ENCODE results near the gene DCDC2B. TPM values are rescaled to one million over a fixed set of nuclear protein-coding genes. Genes with fewer than 3 reads are reported as not detected.

DCDC2B gene
- total and polyA plus RNA-seq, 5 donors = 0.05 TPM; not detected in 4

GRCh38 chr1:32231843-32232432 lies 23.0 kb downstream of the DCDC2B start:
- H3K27me3 ChIP-seq (ENCODE audit: control insufficient read depth, insufficient read depth) = no peaks in the 10 kb centered on the region
- peak in 1 of 3 donors; percentile 10 for DNase-seq
- no peaks in the 10 kb centered on the region for H3K9me3 ChIP-seq (ENCODE audit: control insufficient read depth, low read length)
- WGBS = 79% methylated on average over 5 of the region's 5 CpGs
- no peak overlapping the region for H3K27ac ChIP-seq (ENCODE audit: low read length)
- intact Hi-C loops (cut with DNase I) = no loop called here
- ATAC-seq = no peak
- no peak overlapping the region for H3K4me3 ChIP-seq (ENCODE audit: low read length)
- H3K4me1 ChIP-seq (ENCODE audit: control insufficient read depth, insufficient read depth, low read length) = no peaks in the 10 kb centered on the region

- intact Hi-C loops (cut with DNase I) = no loop called here
- 86% methylated on average over 8 of the region's 8 CpGs for WGBS
- DNase-seq (peak in 1 of 3 donors; percentile 11), ATAC-seq (no peak)
- Histone ChIP-seq H3K27ac (ENCODE audit: low read length) (no peak overlapping the region), H3K4me3 (ENCODE audit: low read length) (no peak overlapping the region), H3K9me3 (ENCODE audit: control insufficient read depth, low read length) (no peaks in the 10 kb centered on the region), H3K27me3 (ENCODE audit: control insufficient read depth, insufficient read depth) (no peaks in the 10 kb centered on the region), H3K4me1 (ENCODE audit: control insufficient read depth, insufficient read depth, low read length) (no peaks in the 10 kb centered on the region)
Observed at GRCh38 chr1:32232558-32233304, 23.8 kb downstream of the DCDC2B start.

DNA sequence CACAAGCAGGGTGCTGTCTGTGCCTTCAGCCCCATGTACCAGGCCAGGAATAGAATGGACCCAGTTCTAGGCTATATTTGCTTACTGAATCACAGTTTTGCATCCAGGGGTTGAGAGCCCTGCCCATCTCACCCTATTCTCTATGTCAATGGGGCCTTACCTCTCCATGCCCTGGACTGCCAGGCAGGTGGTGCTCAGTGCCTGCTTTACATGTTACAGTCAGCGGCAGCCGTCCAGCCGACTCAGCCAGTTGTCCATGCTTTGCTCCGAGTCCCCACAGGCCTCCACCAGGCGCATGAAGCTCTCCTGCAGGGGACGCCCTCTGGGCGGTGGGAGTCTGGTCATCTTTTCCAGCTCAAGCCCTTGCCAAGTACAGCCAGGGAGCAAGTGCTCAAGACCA lies 25.9 kb downstream of the DCDC2B start:
- peak in 1 of 3 donors; percentile 18 for DNase-seq
- peak in 1 of 2 donors; percentile 4 for ATAC-seq
- no peaks in the 10 kb centered on the region for H3K27me3 ChIP-seq (ENCODE audit: control insufficient read depth, insufficient read depth)
- no peaks in the 10 kb centered on the region for H3K9me3 ChIP-seq (ENCODE audit: control insufficient read depth, low read length)
- intact Hi-C loops (cut with DNase I) = no loop called here
- WGBS = 83% methylated on average over 7 of the region's 7 CpGs
- H3K4me1 ChIP-seq (ENCODE audit: control insufficient read depth, insufficient read depth, low read length) = no peaks in the 10 kb centered on the region
- no peak overlapping the region for H3K27ac ChIP-seq (ENCODE audit: low read length)
- no peak overlapping the region for H3K4me3 ChIP-seq (ENCODE audit: low read length)

- intact Hi-C loops (cut with DNase I) = no loop called here
Observed at GRCh38 chr1:32239337-32239736, 30.4 kb downstream of the DCDC2B start.

DNA sequence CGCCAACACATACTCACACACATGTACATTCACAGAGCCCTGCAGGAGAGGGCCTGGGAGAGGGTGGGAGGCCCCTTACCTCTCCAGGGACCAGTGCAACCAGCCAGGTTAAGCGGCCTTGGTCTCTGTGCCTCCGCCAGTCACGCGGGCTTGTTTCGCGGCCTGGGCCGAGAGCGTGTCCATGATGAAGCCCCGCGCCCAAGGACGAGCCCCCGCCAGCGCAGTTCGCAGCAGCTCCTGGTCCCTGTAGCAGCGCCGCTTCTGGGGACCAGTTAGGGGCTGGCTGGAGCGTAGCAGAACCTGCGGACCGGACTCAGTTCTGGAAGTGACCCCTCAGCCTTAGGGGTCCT lies 30.9 kb downstream of the DCDC2B start:
- no peaks in the 10 kb centered on the region for H3K9me3 ChIP-seq (ENCODE audit: control insufficient read depth, low read length)
- H3K27me3 ChIP-seq (ENCODE audit: control insufficient read depth, insufficient read depth) = no peaks in the 10 kb centered on the region
- H3K4me1 ChIP-seq (ENCODE audit: control insufficient read depth, insufficient read depth, low read length) = no peaks in the 10 kb centered on the region
- intact Hi-C loops (cut with DNase I) = loop anchor here in 1 of 4 donors (10.0 kb wide), 1 partner anchor 55 kb away; the partner anchor contains the start of gene HDAC1
- H3K4me3 ChIP-seq (ENCODE audit: low read length) = peak overlapping the region; percentile 63
- no peak overlapping the region for H3K27ac ChIP-seq (ENCODE audit: low read length)
- ATAC-seq (no peak), DNase-seq (peak in 2 of 3 donors; percentile 59 to 61)
- WGBS = 60% methylated on average over 20 of the region's 20 CpGs

More at GRCh38 chr1:32239337-32239736, 30.4 kb downstream of the DCDC2B start:
- Histone ChIP-seq H3K27ac (ENCODE audit: low read length) (no peak overlapping the region), H3K4me1 (ENCODE audit: control insufficient read depth, insufficient read depth, low read length) (no peaks in the 10 kb centered on the region), H3K4me3 (ENCODE audit: low read length) (no peak overlapping the region), H3K9me3 (ENCODE audit: control insufficient read depth, low read length) (no peaks in the 10 kb centered on the region), H3K27me3 (ENCODE audit: control insufficient read depth, insufficient read depth) (no peaks in the 10 kb centered on the region)
- WGBS = 61% methylated on average over 4 of the region's 4 CpGs
- no peak for ATAC-seq
- DNase-seq = no peak

GRCh38 chr1:32240140-32240951 lies 31.5 kb downstream of the DCDC2B start:
- H3K27me3 ChIP-seq (ENCODE audit: control insufficient read depth, insufficient read depth) = no peaks in the 10 kb centered on the region
- ATAC-seq = peak; percentile 86 to 90
- H3K27ac ChIP-seq (ENCODE audit: low read length) = peak overlapping the region; percentile 28
- H3K9me3 ChIP-seq (ENCODE audit: control insufficient read depth, low read length) = no peaks in the 10 kb centered on the region
- H3K4me3 ChIP-seq (ENCODE audit: low read length) = peak overlapping the region; percentile 63
- intact Hi-C loops (cut with DNase I) = loop anchor here in 1 of 4 donors (10.0 kb wide), 1 partner anchor 54 kb away; the partner anchor contains the start of gene HDAC1
- DNase-seq = peak; percentile 73 to 90 (median 88)
- H3K4me1 ChIP-seq (ENCODE audit: control insufficient read depth, insufficient read depth, low read length) = no peaks in the 10 kb centered on the region
- 3% methylated on average over 62 of the region's 62 CpGs for WGBS

GRCh38 chr1:32241001-32241763 lies 32.3 kb downstream of the DCDC2B start:
- Histone ChIP-seq H3K27me3 (ENCODE audit: control insufficient read depth, insufficient read depth) (no peaks in the 10 kb centered on the region), H3K27ac (ENCODE audit: low read length) (peak overlapping the region; percentile 53), H3K9me3 (ENCODE audit: control insufficient read depth, low read length) (no peaks in the 10 kb centered on the region), H3K4me1 (ENCODE audit: control insufficient read depth, insufficient read depth, low read length) (no peaks in the 10 kb centered on the region), H3K4me3 (ENCODE audit: low read length) (peak overlapping the region; percentile 63)
- ATAC-seq (peak; percentile 76 to 77), DNase-seq (peak; percentile 61 to 87 (median 82))
- 1% methylated on average over 55 of the region's 55 CpGs for WGBS
- intact Hi-C loops (cut with DNase I) = loop anchor here in 1 of 4 donors (10.0 kb wide), 1 partner anchor 54 kb away; the partner anchor contains the start of gene HDAC1

DNA sequence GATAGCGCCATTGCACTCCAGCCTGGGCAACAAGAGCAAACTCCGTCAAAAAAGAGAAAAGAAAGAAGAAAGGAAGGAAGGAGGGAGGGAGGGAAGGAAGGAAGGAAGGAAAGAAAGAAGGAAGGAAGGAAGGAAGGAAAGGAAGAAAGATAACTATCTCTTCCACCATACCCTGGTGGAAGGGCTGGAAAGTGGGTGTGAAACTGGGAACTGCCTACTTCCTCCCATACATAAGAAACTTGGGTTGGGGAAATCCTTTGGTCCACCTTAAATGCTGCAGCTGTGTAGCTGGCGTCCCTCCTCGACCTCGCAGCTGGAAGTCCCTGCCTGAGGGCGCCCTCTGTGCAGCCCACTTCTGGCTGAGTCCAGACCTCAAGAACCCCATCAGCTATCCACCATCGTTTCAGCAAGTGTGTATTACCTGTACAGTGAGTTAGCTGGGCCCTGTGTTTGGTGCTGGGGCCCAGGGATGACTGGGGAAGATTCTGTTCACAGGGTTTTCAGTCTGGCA lies 33.5 kb downstream of the DCDC2B start:
- H3K9me3 ChIP-seq (ENCODE audit: control insufficient read depth, low read length) = no peaks in the 10 kb centered on the region
- H3K27me3 ChIP-seq (ENCODE audit: control insufficient read depth, insufficient read depth) = no peaks in the 10 kb centered on the region
- H3K27ac ChIP-seq (ENCODE audit: low read length) = no peak overlapping the region
- peak overlapping the region; percentile 17 for H3K4me3 ChIP-seq (ENCODE audit: low read length)
- ATAC-seq (peak in 1 of 2 donors; percentile 25), DNase-seq (peak; percentile 39 to 80 (median 77))
- 26% methylated on average over 7 of the region's 7 CpGs for WGBS
- intact Hi-C loops (cut with DNase I) = loop anchor here in 1 of 4 donors (10.0 kb wide), 1 partner anchor 52 kb away; the partner anchor contains the start of gene HDAC1
- peaks cover 4% of the 10 kb centered on the region for H3K4me1 ChIP-seq (ENCODE audit: control insufficient read depth, insufficient read depth, low read length)

DNA sequence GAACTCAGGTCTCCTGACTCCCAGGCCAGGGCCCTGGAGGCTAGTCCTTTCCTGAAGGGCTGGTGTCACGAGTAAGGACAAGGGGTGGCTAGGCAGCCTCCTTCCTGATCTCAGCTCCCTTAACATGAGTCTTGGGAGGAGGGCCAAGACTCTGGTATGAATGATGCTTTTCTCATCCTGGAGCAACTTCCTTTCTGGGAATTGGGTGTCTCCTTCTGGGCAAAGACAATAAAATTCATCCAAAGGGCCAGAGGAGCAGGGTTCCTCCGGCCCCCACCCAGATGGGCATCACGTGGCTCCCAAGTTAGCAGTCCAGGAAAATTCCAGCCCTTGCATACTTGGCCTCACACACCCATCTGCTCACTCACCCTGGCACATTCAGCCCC lies 38.0 kb downstream of the DCDC2B start, which contains the start of gene FAM167B:
Gene FAM167B, plus strand, starts transcription at position 335 of the 386 bp plus-strand sequence. CDS start 200 bp downstream, outside the sequence.
- Histone ChIP-seq H3K27ac (ENCODE audit: low read length) (peak within 1 kb of the TSS; percentile 80), H3K27me3 (ENCODE audit: control insufficient read depth, insufficient read depth) (no peaks in the 10 kb centered on the region), H3K4me1 (ENCODE audit: control insufficient read depth, insufficient read depth, low read length) (peaks cover 4% of the 10 kb centered on the region), H3K9me3 (ENCODE audit: control insufficient read depth, low read length) (no peaks in the 10 kb centered on the region), H3K4me3 (ENCODE audit: low read length) (no peak within 1 kb of the TSS)
- WGBS = 40% methylated on average over 3 of the region's 3 CpGs
- ATAC-seq (peak; percentile 77 to 82), DNase-seq (peak; percentile 60 to 81 (median 73))
- intact Hi-C loops (cut with DNase I) = loop anchor here in 1 of 4 donors (10.0 kb wide), 1 partner anchor 48 kb away; the partner anchor contains the start of gene HDAC1

DNA sequence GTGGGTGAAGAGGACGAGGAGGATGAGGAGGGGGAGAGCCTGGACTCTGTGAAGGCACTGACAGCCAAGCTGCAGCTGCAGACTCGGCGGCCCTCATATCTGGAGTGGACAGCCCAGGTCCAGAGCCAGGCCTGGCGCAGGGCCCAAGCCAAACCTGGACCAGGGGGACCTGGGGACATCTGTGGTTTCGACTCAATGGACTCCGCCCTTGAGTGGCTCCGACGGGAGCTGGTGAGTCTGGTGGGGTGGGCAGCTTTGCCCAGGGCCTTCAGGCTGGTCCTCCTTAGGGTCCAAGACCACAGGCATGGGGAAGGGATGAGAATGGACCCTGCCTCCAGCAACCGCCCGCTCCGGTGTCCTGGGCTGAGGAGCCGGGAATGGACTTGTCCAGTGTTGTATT lies 38.6 kb downstream of the DCDC2B start:
- intact Hi-C loops (cut with DNase I) = loop anchor here in 1 of 4 donors (10.0 kb wide), 1 partner anchor 47 kb away; the partner anchor contains the start of gene HDAC1
- Histone ChIP-seq H3K27me3 (ENCODE audit: control insufficient read depth, insufficient read depth) (no peaks in the 10 kb centered on the region), H3K4me1 (ENCODE audit: control insufficient read depth, insufficient read depth, low read length) (peaks cover 5% of the 10 kb centered on the region), H3K9me3 (ENCODE audit: control insufficient read depth, low read length) (no peaks in the 10 kb centered on the region), H3K4me3 (ENCODE audit: low read length) (no peak overlapping the region), H3K27ac (ENCODE audit: low read length) (peak overlapping the region; percentile 80)
- ATAC-seq (peak; percentile 3), DNase-seq (peak in 2 of 3 donors; percentile 76)
- WGBS = 56% methylated on average over 12 of the region's 12 CpGs

Data from right cardiac atrium (tissue), 5 donors.